IMR-90 (cell line): ENCODE measurements around the gene FAR2. TPM values are rescaled to one million over a fixed set of nuclear protein-coding genes. Genes with fewer than 3 reads are reported as not detected.

Experiments used
- ATAC-seq: fragments of 200-7000 bp; cut with Tn5 transposase; 2 replicates; pipeline ENCODE4 v1.9.1; 2020; ENCODE audit warnings: low read depth, mild to moderate bottlenecking, moderate library complexity
- BruUV-seq: library from RNA; stranded (reverse); fragments of 400-500 nt; replicated peaks from 2 replicates; lab custom pipeline; 2021; lab: Mats Ljungman, UMichigan
- CTCF ChIA-PET: fragments of 300-600 bp; formaldehyde crosslinking; extraction: SDS; loops from one replicate; lab custom pipeline; 2021; ENCODE audit warnings: antibody characterized with exemption; lab: Yijun Ruan, JAX
- POLR2A ChIA-PET: fragments of 300-600 bp; sonication (Branson Sonifier 250); formaldehyde crosslinking; loops from one replicate; lab custom pipeline; 2022; ENCODE audit warnings: antibody characterized with exemption; ENCODE audit not compliant: unreplicated experiment; lab: Charles Lee
- DNase-seq: peaks from one replicate; pipeline ENCODE4 v3.0.0; 2013
- H2AFZ ChIP-seq: replicated peaks from 2 replicates; pipeline ENCODE3; 2013; ENCODE audit warnings: low read length, mild to moderate bottlenecking; ENCODE audit not compliant: poor library complexity
- H2AK5ac ChIP-seq: 2 replicates; pipeline ENCODE4 v1.6.1; 2013; ENCODE audit warnings: low read depth, low read length, inconsistent platforms
- H2AK9ac ChIP-seq: replicated peaks from 2 replicates; pipeline ENCODE3; 2013; ENCODE audit warnings: mild to moderate bottlenecking, low read depth, low read length, moderate library complexity; ENCODE audit not compliant: poor library complexity
- H2BK120ac ChIP-seq: 2 replicates; pipeline ENCODE4 v1.6.1; 2013; ENCODE audit warnings: low read depth, low read length, inconsistent platforms
- H2BK15ac ChIP-seq: 3 replicates; pipeline ENCODE4 v1.6.1; 2013; ENCODE audit warnings: low read depth, low read length, inconsistent platforms
- H2BK20ac ChIP-seq: 2 replicates; pipeline ENCODE4 v1.6.1; 2013; ENCODE audit warnings: low read depth, mild to moderate bottlenecking, inconsistent platforms, low read length, moderate library complexity
- H2BK5ac ChIP-seq: 2 replicates; pipeline ENCODE4 v1.6.1; 2013; ENCODE audit warnings: mild to moderate bottlenecking, low read depth, low read length, inconsistent platforms; ENCODE audit not compliant: poor library complexity, severe bottlenecking
- H3K14ac ChIP-seq: replicated peaks from 2 replicates; pipeline ENCODE4 v1.6.1; 2013; ENCODE audit warnings: low read depth, low read length, inconsistent platforms
- H3K18ac ChIP-seq: 2 replicates; pipeline ENCODE4 v1.6.1; 2013; ENCODE audit warnings: low read depth, low read length, control low read depth
- H3K23ac ChIP-seq: 2 replicates; pipeline ENCODE4 v1.6.1; 2013; ENCODE audit warnings: low read depth, low read length, inconsistent platforms
- H3K27ac ChIP-seq: 2 replicates; pipeline ENCODE4 v1.5.1; 2013; ENCODE audit warnings: mild to moderate bottlenecking, control low read depth, low read length; ENCODE audit not compliant: insufficient read depth
- H3K27me3 ChIP-seq: 2 replicates; pipeline ENCODE4 v1.6.1; 2013; ENCODE audit warnings: low read length; ENCODE audit not compliant: control insufficient read depth, insufficient read depth
- H3K36me3 ChIP-seq: 2 replicates; pipeline ENCODE4 v1.6.1; 2013; ENCODE audit warnings: low read length, mixed read lengths; ENCODE audit not compliant: control insufficient read depth, insufficient read depth
- H3K4ac ChIP-seq: 2 replicates; pipeline ENCODE4 v1.6.1; 2013; ENCODE audit warnings: low read depth, low read length, inconsistent platforms
- H3K4me1 ChIP-seq: 2 replicates; pipeline ENCODE4 v1.6.1; 2013; ENCODE audit warnings: low read length, mixed read lengths; ENCODE audit not compliant: control insufficient read depth, insufficient read depth
- H3K4me2 ChIP-seq: 2 replicates; pipeline ENCODE4 v1.6.1; 2013; ENCODE audit warnings: low read depth, mild to moderate bottlenecking, control low read depth, low read length, moderate library complexity
- H3K4me3 ChIP-seq: 2 replicates; pipeline ENCODE4 v1.5.1; 2013; ENCODE audit warnings: low read depth, mild to moderate bottlenecking, control low read depth, low read length, moderate library complexity; ENCODE audit not compliant: insufficient read depth
- H3K56ac ChIP-seq: 2 replicates; pipeline ENCODE4 v1.6.1; 2013; ENCODE audit warnings: low read length, inconsistent platforms; ENCODE audit not compliant: insufficient read depth; ENCODE audit errors: extremely low read depth
- H3K79me1 ChIP-seq, 2 experiments: 2 replicates each; pipeline ENCODE4 v1.6.1; 2013; ENCODE audit warnings: low read length in 2 of 2, inconsistent platforms in 1 of 2, low read depth in 1 of 2
- H3K9ac ChIP-seq: 2 replicates; pipeline ENCODE4 v1.6.1; 2013; ENCODE audit warnings: low read depth, low read length, control low read depth
- H3K9me1 ChIP-seq: 2 replicates; pipeline ENCODE4 v1.6.1; 2013; ENCODE audit warnings: low read length, inconsistent platforms; ENCODE audit not compliant: insufficient read depth
- H3K9me3 ChIP-seq: 2 replicates; pipeline ENCODE4 v1.6.1; 2013; ENCODE audit warnings: low read length; ENCODE audit not compliant: control insufficient read depth, insufficient read depth
- H4K20me1 ChIP-seq: 2 replicates; pipeline ENCODE4 v1.6.1; 2013; ENCODE audit warnings: low read length, inconsistent platforms; ENCODE audit not compliant: insufficient read depth
- H4K5ac ChIP-seq: 2 replicates; pipeline ENCODE4 v1.6.1; 2013; ENCODE audit warnings: mild to moderate bottlenecking, low read depth, low read length, control low read depth
- H4K8ac ChIP-seq, 2 experiments: 2 replicates each; pipeline ENCODE4 v1.6.1; 2013; ENCODE audit warnings: low read depth in 2 of 2, low read length in 2 of 2, control low read depth in 1 of 2, inconsistent platforms in 1 of 2
- H4K91ac ChIP-seq: 2 replicates; pipeline ENCODE4 v1.6.1; 2013; ENCODE audit warnings: low read depth, low read length, inconsistent platforms; ENCODE audit not compliant: insufficient read depth
- CEBPB ChIP-seq: IDR thresholded peaks from 2 replicates; pipeline ENCODE4 v1.6.1; 2012; ENCODE audit warnings: low read depth, low read length, improper control_type of control experiment
- ELK1 ChIP-seq: fragments of 150-350 bp; IDR thresholded peaks from 2 replicates; pipeline ENCODE4 v1.6.1; 2016; ENCODE audit warnings: low read depth, mild to moderate bottlenecking, low read length, moderate library complexity, borderline replicate concordance
- POLR2A ChIP-seq: IDR thresholded peaks from 2 replicates; pipeline ENCODE4 v1.6.1; 2012; ENCODE audit warnings: mild to moderate bottlenecking, low read depth, low read length
- RAD21 ChIP-seq: IDR thresholded peaks from 2 replicates; pipeline ENCODE4 v1.6.1; 2012; ENCODE audit warnings: low read length, improper control_type of control experiment
- dilution Hi-C: fragments of 300-500 bp; cut with HindIII; formaldehyde crosslinking; loops from one replicate; pipeline ENCODE4 v1.14.3; 2018; ENCODE audit warnings: low sequenced_read_pairs; ENCODE audit not compliant: unreplicated experiment
- in situ Hi-C: fragments of 300-500 bp; cut with MboI; formaldehyde crosslinking; loops from 3 replicates; pipeline ENCODE4 v1.14.3; 2019; ENCODE audit warnings: low sequenced_read_pairs, inconsistent platforms, mixed read lengths
- intact Hi-C: fragments of 100-400 bp; cut with micrococcal nuclease; formaldehyde crosslinking; loops from 2 replicates; pipeline ENCODE4 v1.10.0; 2022
- polyA plus RNA-seq, 3 experiments: library from polyadenylated mRNA; depleted of rRNA; stranded (reverse); fragments of >200 nt; gene quantifications; 2 replicates each; pipeline ENCODE4 v1.2.3, GENCODE V29; 2012; ENCODE audit warnings: low replicate concordance in 1 of 3
- total RNA-seq: library from RNA; depleted of rRNA; stranded (reverse); fragments of >200 nt; gene quantifications from 2 replicates; pipeline ENCODE4 v1.2.3, GENCODE V29; 2012

The FAR2 gene
- total and polyA plus RNA-seq, 2 of the 4 experiments (the other 2 are of a cell fraction) = 1.1 to 2.0 TPM

- Histone ChIP-seq H2AFZ (no peak overlapping the region), H3K4me1 (peaks cover 7% of the 10 kb centered on the region), H3K18ac (no peak overlapping the region), H2BK15ac (no peak overlapping the region), H4K20me1 (no peaks in the 10 kb centered on the region), H3K4me3 (no peak overlapping the region), H2BK20ac (no peak overlapping the region), H3K79me1 (no peaks in the 10 kb centered on the region), H3K14ac (no peak overlapping the region), H3K27me3 (no peaks in the 10 kb centered on the region), H4K91ac (no peak overlapping the region), H3K23ac (no peak overlapping the region), H4K8ac (no peak overlapping the region), H3K56ac (no peak overlapping the region), H4K5ac (no peak overlapping the region), H3K9me1 (no peaks in the 10 kb centered on the region), H2BK120ac (no peak overlapping the region), H3K4ac (no peak overlapping the region), H2BK5ac (no peak overlapping the region), H3K4me2 (no peak overlapping the region), H3K9me3 (no peaks in the 10 kb centered on the region), H2AK9ac (no peak overlapping the region), H2AK5ac (no peak overlapping the region), H3K9ac (no peak overlapping the region), H3K27ac (no peak overlapping the region), H3K36me3 (no peaks in the 10 kb centered on the region)
- peak; percentile 25 for DNase-seq
- in situ Hi-C loops (no loop called here), dilution Hi-C loops (no loop called here), intact Hi-C loops (no loop called here)
- CTCF ChIA-PET = no interaction called here
- ATAC-seq = peak; percentile 48
- no peak for TF ChIP-seq POLR2A
- no peak for TF ChIP-seq ELK1
- no peak for TF ChIP-seq RAD21
- peak; percentile 54; the same call in 1 of the 2 replicates for TF ChIP-seq CEBPB
- POLR2A ChIA-PET = no interaction called here
- BruUV-seq = no TSS peak
These were observed 77.5 kb downstream of the FAR2 start for GRCh38 chr12:29226616-29227015.
